PC-9 (cell line): ENCODE data around the gene RGL2. TPM values are rescaled to one million over a fixed set of nuclear protein-coding genes. Genes with fewer than 3 reads are reported as not detected.
A peak's percentile ranks its signal among the peaks of the same experiment; 100 is the strongest.
"Not testable (repeated sequence)": the region's sequence is repeated elsewhere in the genome, so short reads cannot be mapped to it uniquely, and the experiment has no call there.

Experiments used
- BruUV-seq: library from RNA; stranded (reverse); fragments of 400-500 nt; replicated peaks from 2 replicates; lab custom pipeline; 2021; lab: Mats Ljungman, UMichigan
- CTCF ChIA-PET: fragments of 300-600 bp; sonication (Branson Sonifier 250); formaldehyde crosslinking; loops from one replicate; lab custom pipeline; 2022; ENCODE audit warnings: antibody characterized with exemption; lab: Charles Lee
- POLR2A ChIA-PET: fragments of 300-600 bp; sonication (Branson Sonifier 250); formaldehyde crosslinking; loops from one replicate; lab custom pipeline; 2022; ENCODE audit warnings: antibody characterized with exemption; ENCODE audit not compliant: unreplicated experiment; lab: Charles Lee
- DNase-seq, 2 experiments: peaks; one replicate each; pipeline versions ENCODE4 v3.0.0 to v3.0.0-alpha.2; 2015 to 2022; ENCODE audit warnings: mixed read lengths in 1 of 2
- H2AFZ ChIP-seq: fragments of 200-600 bp; sonication (generic); 2 replicates; pipeline ENCODE4 v1.8.1; 2017; ENCODE audit warnings: antibody characterized with exemption
- H3F3A ChIP-seq: fragments of 200-600 bp; sonication (generic); 2 replicates; pipeline ENCODE4 v1.8.1; 2017; ENCODE audit warnings: antibody characterized with exemption, mild to moderate bottlenecking, low read depth; ENCODE audit not compliant: insufficient read depth
- H3K27ac ChIP-seq: fragments of 200-600 bp; sonication (generic); 2 replicates; pipeline ENCODE4 v1.6.1; 2016; ENCODE audit warnings: mixed run types
- H3K27me3 ChIP-seq: fragments of 200-600 bp; sonication (generic); 2 replicates; pipeline ENCODE4 v1.6.1; 2016; ENCODE audit warnings: low read depth, mixed run types; ENCODE audit not compliant: insufficient read depth
- H3K36me3 ChIP-seq: fragments of 200-600 bp; sonication (generic); 2 replicates; pipeline ENCODE4 v1.6.1; 2016; ENCODE audit warnings: low read depth, mixed run types
- H3K4me1 ChIP-seq: fragments of 200-600 bp; sonication (generic); replicated peaks from 2 replicates; pipeline ENCODE4 v1.6.1; 2016; ENCODE audit warnings: mixed run types; ENCODE audit not compliant: insufficient read depth
- H3K4me2 ChIP-seq: fragments of 200-600 bp; sonication (generic); 2 replicates; pipeline ENCODE4 v1.6.1; 2017; ENCODE audit warnings: mixed run types
- H3K4me3 ChIP-seq: fragments of 200-600 bp; sonication (generic); 2 replicates; pipeline ENCODE4 v1.6.1; 2016; ENCODE audit warnings: mixed run types
- H3K79me2 ChIP-seq: fragments of 200-600 bp; sonication (generic); 2 replicates; pipeline ENCODE4 v1.6.1; 2017; ENCODE audit warnings: low read depth, mixed run types
- H3K9me2 ChIP-seq: fragments of 200-600 bp; sonication (generic); 2 replicates; pipeline ENCODE4 v1.8.1; 2017; ENCODE audit warnings: mild to moderate bottlenecking; ENCODE audit not compliant: insufficient read depth
- H3K9me3 ChIP-seq: fragments of 200-600 bp; sonication (generic); 2 replicates; pipeline ENCODE4 v1.8.1; 2016; ENCODE audit warnings: low read depth; ENCODE audit not compliant: insufficient read depth
- H4K20me1 ChIP-seq: fragments of 200-600 bp; sonication (generic); 2 replicates; pipeline ENCODE4 v1.8.1; 2017; ENCODE audit not compliant: insufficient read depth
- CTCF ChIP-seq: fragments of 200-600 bp; sonication (generic); conservative IDR thresholded peaks from 2 replicates; pipeline ENCODE4 v1.6.1; 2017; ENCODE audit warnings: mixed run types, antibody characterized with exemption, mild to moderate bottlenecking, moderate library complexity
- EZH2 ChIP-seq: fragments of 200-600 bp; sonication (generic); IDR thresholded peaks from 2 replicates; pipeline ENCODE4 v1.8.0; 2017; ENCODE audit warnings: antibody characterized with exemption, low read depth
- intact Hi-C: fragments of 100-400 bp; cut with micrococcal nuclease; formaldehyde crosslinking; loops from one replicate; pipeline ENCODE4 v1.10.0; 2022; ENCODE audit not compliant: unreplicated experiment
- total RNA-seq: library from RNA; stranded (reverse); gene quantifications from 2 replicates; pipeline ENCODE4 v1.2.3, GENCODE V29; 2021

Gene RGL2
- total RNA-seq, 1 experiment from 2014 or later = 102 TPM

- DNase-seq = no peak
- TF ChIP-seq EZH2 = no peak
- no peak for TF ChIP-seq CTCF
- Histone ChIP-seq H3F3A (peaks cover 22% of the 10 kb centered on the region; the same call in 1 of the 2 replicates), H3K27me3 (no peaks in the 10 kb centered on the region), H4K20me1 (no peaks in the 10 kb centered on the region; the same call in 1 of the 2 replicates), H3K79me2 (peaks cover 46% of the 10 kb centered on the region), H3K9me2 (no peaks in the 10 kb centered on the region), H3K4me2 (peak overlapping the region; percentile 91; the same call in 1 of the 2 replicates), H3K9me3 (no peaks in the 10 kb centered on the region), H3K27ac (no peak overlapping the region), H2AFZ (no peak overlapping the region), H3K36me3 (peaks cover 13% of the 10 kb centered on the region; the same call in 1 of the 2 replicates), H3K4me3 (no peak overlapping the region), H3K4me1 (peaks cover 12% of the 10 kb centered on the region)
- no TSS peak for BruUV-seq
- POLR2A ChIA-PET = no interaction called here
- intact Hi-C loops = loop anchor here (10.0 kb wide), 1 partner anchor 288 kb away; no protein-coding TSS in a partner anchor
- CTCF ChIA-PET = interaction anchor here (0.5 to 0.6 kb wide), 3 partner anchors 10 to 25 kb away, joined by 3 to 5 read pairs (median 5); no protein-coding TSS in a partner anchor
These were observed 11.5 kb downstream of the RGL2 start for GRCh38 chr6:33286946-33287914.

- H3K4me3 ChIP-seq, H4K20me1 ChIP-seq, H3K27me3 ChIP-seq, DNase-seq, POLR2A ChIA-PET, CTCF ChIA-PET, H3K9me2 ChIP-seq, H3K27ac ChIP-seq, H3K4me2 ChIP-seq, H3K4me1 ChIP-seq, H3K9me3 ChIP-seq, BruUV-seq, H2AFZ ChIP-seq: not testable (repeated sequence)
- peaks cover 13% of the 10 kb centered on the region; the same call in 1 of the 2 replicates for H3K36me3 ChIP-seq
- intact Hi-C loops = loop anchor here (10.0 kb wide), 1 partner anchor 290 kb away; no protein-coding TSS in a partner anchor
- H3K79me2 ChIP-seq = peaks cover 34% of the 10 kb centered on the region
- H3F3A ChIP-seq = peaks cover 31% of the 10 kb centered on the region; the same call in 1 of the 2 replicates
These were observed 13.5 kb downstream of the RGL2 start for GRCh38 chr6:33285214-33285613.

- Histone ChIP-seq H4K20me1 (peaks cover 10% of the 10 kb centered on the region), H3K27me3 (no peaks in the 10 kb centered on the region), H3K9me2 (no peaks in the 10 kb centered on the region), H3K36me3 (peaks cover 11% of the 10 kb centered on the region), H3K9me3 (no peaks in the 10 kb centered on the region), H3K27ac (no peak overlapping the region), H3K4me2 (no peak overlapping the region), H3K4me1 (peaks cover 12% of the 10 kb centered on the region), H2AFZ (no peak overlapping the region), H3K4me3 (no peak overlapping the region), H3K79me2 (peaks cover 5% of the 10 kb centered on the region), H3F3A (peaks cover 63% of the 10 kb centered on the region)
- no TSS peak for BruUV-seq
- CTCF ChIA-PET = no interaction called here
- peak in 1 of 2 experiments; percentile 11 for DNase-seq
- no peak for TF ChIP-seq EZH2
- no peak for TF ChIP-seq CTCF
- POLR2A ChIA-PET = no interaction called here
- intact Hi-C loops = loop anchor here (1.0 to 10.0 kb wide), 3 partner anchors 65 to 294 kb away; no protein-coding TSS in a partner anchor
These were observed 18.2 kb downstream of the RGL2 start for GRCh38 chr6:33280539-33280938.
